ENCODE results near the gene EGLN1.

EGLN1 gene

DNA sequence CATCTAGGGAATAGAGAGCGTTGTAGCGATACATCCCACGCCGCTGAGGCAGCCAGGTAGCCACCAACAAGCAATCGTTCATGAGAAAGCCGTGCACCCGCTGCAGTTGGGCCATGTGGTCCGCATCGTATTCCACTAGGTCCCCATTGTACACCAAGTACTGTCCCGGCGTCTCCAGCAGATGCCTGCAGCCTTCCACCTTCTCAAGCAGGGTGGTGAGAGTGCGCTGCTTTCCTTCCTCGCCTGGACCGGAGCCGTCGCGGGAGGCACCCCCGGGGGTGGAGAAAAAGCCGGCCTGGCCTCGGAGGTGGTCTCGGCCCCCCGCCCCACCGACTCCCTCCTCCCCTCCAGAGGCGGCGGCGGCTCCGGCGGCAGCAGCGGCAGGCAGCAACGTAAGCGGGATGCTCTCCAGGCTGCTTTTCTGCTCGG lies 85.0 kb downstream of the EGLN1 start:
- TF ChIP-seq GATA2 (IDR thresholded peaks at IDR 0.05; ENCODE audit: low read depth, low read length): no peak
- no peak for TF ChIP-seq GATA3 (IDR thresholded peaks at IDR 0.05; ENCODE audit: low read depth, low read length)

DNA sequence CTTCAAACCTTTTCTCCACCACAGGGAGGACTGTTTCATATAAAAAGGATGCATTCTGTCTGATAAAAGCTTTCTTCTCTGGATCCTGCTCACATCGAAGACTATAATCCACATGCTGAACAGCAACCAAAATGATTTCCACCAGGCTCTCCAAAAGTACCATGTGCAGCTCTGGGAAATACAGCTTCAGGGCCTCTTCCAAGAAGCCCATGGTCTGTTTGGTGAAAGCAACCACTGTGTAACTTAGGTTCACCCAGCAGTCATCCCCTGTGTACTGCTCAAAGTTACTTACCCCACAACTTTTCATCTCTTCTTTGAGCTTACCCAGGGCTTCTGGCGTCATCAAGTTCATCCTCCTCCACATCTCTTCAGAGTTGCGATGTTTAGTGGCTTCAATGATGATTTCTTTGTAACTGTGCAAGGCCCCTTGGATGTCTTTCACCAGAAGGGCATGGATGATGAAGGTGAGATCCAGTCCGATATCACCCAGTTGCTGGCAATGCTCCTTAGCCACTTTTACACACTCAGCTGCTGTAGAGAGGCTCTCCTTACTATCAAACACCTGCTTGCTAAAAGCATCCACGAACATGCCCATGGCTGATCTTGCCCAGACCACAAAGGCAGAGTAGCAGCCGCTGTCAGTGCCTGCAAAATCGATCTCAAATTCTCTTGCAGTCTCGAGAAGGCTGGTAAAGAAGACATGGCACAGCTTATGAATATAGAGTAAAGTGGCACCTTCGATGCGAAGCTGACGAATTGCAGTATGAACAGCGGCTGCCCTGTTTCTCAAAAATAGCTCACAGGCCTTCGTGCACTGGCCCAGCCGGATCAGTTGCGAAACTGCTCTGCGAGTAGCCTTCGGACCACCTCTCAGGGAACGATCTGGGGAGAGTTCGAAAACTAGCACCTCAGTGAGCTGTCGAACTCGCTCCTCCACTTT lies 86.2 kb downstream of the EGLN1 start:
- no peak for TF ChIP-seq GATA3 (IDR thresholded peaks at IDR 0.05; ENCODE audit: low read depth, low read length)
- no peak for TF ChIP-seq GATA2 (IDR thresholded peaks at IDR 0.05; ENCODE audit: low read depth, low read length)

GRCh38 chr1:231334952-231335351 lies 87.1 kb downstream of the EGLN1 start:
- TF ChIP-seq GATA2 (IDR thresholded peaks at IDR 0.05; ENCODE audit: low read depth, low read length): no peak
- no peak for TF ChIP-seq GATA3 (IDR thresholded peaks at IDR 0.05; ENCODE audit: low read depth, low read length)

GRCh38 chr1:231334079-231334666 lies 87.9 kb downstream of the EGLN1 start:
- no peak for TF ChIP-seq GATA2 (IDR thresholded peaks at IDR 0.05; ENCODE audit: low read depth, low read length)
- no peak for TF ChIP-seq GATA3 (IDR thresholded peaks at IDR 0.05; ENCODE audit: low read depth, low read length)

DNA sequence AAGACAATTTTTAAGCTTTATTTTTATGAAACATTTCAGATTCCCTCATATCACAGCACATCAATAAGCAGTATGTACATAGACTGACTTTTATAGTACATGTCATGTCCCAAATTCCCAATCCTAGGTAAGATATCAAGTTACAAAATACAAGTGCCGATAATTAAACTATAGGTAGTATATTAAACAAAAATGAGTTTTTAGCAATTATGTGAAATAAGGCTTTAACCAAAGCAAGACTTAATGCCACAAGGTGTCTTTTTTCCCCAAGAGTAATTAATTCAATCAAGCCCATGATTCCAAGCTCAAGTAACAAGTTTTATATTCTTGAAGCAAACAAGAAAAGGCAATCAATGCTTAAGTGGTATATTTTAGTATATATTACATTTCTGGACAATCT lies 89.3 kb downstream of the EGLN1 start:
- TF ChIP-seq GATA2 (IDR thresholded peaks at IDR 0.05; ENCODE audit: low read depth, low read length): no peak
- TF ChIP-seq GATA3 (IDR thresholded peaks at IDR 0.05; ENCODE audit: low read depth, low read length): no peak

DNA sequence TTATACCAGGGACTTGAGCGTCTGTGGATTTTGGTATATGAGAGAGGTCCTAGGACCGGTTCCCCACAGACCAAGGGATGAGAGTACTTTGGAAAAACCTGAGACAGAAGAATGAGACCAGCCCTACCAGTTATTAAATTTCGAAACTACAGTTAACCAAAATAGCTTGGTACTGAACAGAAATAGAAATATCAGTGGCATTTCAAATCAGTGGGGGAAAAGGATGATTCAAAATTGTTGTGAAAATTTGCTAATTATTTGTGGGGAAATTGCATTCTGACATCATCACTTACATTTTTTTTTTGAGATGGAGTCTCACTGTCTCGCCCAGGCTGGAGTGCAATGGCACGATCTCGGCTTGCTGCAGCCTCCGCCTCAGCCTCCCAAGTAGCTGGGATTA lies 92.6 kb downstream of the EGLN1 start:
- TF ChIP-seq GATA3 (IDR thresholded peaks at IDR 0.05; ENCODE audit: low read depth, low read length) (no peak), GATA2 (IDR thresholded peaks at IDR 0.05; ENCODE audit: low read depth, low read length) (no peak)

GRCh38 chr1:231327617-231328016 lies 94.5 kb downstream of the EGLN1 start:
- no peak for TF ChIP-seq GATA3 (IDR thresholded peaks at IDR 0.05; ENCODE audit: low read depth, low read length)
- TF ChIP-seq GATA2 (IDR thresholded peaks at IDR 0.05; ENCODE audit: low read depth, low read length): no peak

DNA sequence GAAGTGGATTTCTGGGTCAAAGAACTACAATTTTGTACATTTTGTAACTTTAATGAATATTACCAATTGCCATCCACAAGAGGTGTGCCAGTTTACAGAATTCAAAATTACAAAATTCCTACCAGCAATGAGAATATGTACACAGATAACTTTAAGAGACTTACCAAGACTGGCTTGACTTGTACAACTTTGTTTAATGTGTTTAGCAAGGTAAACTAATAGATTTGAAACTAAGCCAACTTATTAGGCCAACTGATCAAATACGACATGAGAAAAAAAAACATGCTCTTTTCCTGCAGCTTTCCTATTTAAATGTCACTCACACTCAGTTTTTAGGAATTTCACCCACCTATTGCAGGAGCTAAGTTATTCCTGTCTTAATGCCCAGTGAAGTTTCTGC lies 95.8 kb downstream of the EGLN1 start:
- TF ChIP-seq GATA2 (IDR thresholded peaks at IDR 0.05; ENCODE audit: low read depth, low read length) (no peak), GATA3 (IDR thresholded peaks at IDR 0.05; ENCODE audit: low read depth, low read length) (no peak)

DNA sequence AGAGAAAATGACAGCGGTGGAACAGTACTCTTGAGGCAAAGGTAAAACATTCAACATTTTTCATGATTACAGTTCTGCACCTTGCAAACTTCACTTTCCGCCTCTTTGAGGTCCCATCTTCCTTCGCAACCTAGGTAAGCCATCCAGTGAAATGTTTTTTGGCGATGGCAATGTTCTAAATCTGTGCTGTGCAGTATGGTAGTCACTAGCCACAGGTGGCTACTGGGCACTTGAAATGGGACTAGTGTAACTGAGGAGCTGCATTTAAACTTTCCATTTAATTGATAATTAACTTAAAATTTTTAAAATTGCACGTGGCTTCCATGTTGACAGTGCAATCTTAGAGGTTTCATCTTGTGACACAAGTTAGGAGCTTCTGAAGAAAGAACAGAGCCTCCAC lies 97.4 kb downstream of the EGLN1 start:
- TF ChIP-seq GATA2 (IDR thresholded peaks at IDR 0.05; ENCODE audit: low read depth, low read length) (no peak), GATA3 (IDR thresholded peaks at IDR 0.05; ENCODE audit: low read depth, low read length) (no peak)

DNA sequence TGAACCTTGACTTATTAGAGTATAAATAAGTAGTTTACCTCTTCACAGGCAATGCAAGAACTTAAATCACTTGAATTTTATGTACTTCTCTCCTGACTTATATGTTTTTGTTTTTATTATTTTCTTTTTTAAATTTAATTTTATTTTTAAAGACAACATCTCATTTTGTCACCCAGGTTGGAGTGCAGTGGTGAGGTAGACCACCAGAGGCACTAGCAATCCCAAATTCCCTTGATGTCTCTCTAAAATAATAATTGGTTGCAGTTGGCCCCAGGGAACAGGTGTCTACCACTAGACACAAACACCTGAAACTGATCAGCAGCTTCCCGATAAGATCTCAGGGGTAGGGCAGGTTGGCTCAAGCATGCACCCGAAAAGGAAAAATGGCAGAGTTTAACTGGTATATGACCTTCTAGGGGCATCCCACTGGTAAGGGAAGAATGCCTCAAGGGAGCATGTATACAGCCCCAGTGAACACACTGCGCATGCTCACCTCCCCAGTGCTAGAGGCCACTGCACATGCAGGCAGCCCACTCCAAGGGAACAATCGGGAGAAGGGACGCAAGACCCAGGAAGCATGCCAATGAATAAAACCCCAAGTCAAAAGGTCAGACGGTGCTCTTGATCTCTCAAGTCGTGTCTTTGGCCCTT lies 99.1 kb downstream of the EGLN1 start:
- TF ChIP-seq GATA3 (IDR thresholded peaks at IDR 0.05; ENCODE audit: low read depth, low read length) (no peak), GATA2 (IDR thresholded peaks at IDR 0.05; ENCODE audit: low read depth, low read length) (no peak)

DNA sequence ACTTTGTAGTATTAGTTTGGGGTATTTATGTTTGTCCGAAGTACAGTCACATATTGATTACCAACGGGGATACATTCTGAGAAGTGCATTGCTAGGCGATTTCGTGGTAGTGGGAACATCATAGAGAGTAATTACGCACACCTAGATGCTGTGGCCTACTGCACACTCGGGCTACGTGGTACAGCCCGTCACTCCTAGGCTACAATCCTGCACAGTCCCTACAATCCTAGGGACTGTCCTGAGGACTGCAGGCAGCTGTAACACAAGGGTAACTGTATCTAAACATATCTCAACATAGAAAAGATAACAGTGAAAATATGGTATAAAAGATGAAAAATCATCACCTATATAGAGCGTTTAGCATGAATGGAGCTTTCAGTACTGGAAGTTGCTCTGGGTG lies 103.0 kb downstream of the EGLN1 start:
- TF ChIP-seq GATA2 (IDR thresholded peaks at IDR 0.05; ENCODE audit: low read depth, low read length) (no peak), GATA3 (IDR thresholded peaks at IDR 0.05; ENCODE audit: low read depth, low read length) (no peak)

DNA sequence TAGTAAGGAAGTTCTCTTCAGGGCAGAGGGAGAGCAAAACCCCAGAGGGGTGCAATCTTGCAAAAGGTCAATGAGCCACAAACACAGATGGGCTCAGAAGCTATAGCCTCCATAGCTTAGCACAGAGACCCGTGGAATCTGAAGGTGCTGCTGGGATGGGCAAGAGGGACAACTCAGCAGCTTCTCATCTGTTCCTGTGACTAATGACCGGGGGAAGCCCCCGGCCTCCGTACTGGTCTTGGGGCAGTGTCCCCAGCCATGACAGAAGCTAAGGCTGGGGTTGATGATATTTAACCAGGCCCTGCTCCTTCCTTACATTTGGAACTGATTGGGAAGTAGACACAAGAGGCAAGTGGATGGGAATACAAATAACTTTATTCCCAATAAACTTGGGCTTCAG lies 103.5 kb downstream of the EGLN1 start:
- TF ChIP-seq GATA2 (IDR thresholded peaks at IDR 0.05; ENCODE audit: low read depth, low read length): no peak
- TF ChIP-seq GATA3 (IDR thresholded peaks at IDR 0.05; ENCODE audit: low read depth, low read length): no peak

DNA sequence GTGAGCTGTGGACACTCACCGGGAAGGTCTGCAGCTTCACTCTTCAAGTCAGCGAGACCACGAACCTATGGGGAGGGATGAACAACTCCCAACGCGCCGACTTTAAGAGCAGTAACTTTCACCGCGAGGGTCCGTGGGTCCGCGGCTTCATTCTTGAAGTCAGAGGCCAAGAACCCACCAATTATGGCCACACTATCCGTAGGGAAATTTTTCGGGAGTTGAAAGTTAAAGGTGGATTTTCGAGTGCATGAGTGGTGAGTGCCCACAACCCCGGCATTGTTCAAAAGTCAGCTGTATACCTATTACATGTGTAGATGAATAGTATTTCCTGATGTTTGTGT lies 104.1 kb downstream of the EGLN1 start:
- no peak for TF ChIP-seq GATA3 (IDR thresholded peaks at IDR 0.05; ENCODE audit: low read depth, low read length)
- TF ChIP-seq GATA2 (IDR thresholded peaks at IDR 0.05; ENCODE audit: low read depth, low read length): no peak

DNA sequence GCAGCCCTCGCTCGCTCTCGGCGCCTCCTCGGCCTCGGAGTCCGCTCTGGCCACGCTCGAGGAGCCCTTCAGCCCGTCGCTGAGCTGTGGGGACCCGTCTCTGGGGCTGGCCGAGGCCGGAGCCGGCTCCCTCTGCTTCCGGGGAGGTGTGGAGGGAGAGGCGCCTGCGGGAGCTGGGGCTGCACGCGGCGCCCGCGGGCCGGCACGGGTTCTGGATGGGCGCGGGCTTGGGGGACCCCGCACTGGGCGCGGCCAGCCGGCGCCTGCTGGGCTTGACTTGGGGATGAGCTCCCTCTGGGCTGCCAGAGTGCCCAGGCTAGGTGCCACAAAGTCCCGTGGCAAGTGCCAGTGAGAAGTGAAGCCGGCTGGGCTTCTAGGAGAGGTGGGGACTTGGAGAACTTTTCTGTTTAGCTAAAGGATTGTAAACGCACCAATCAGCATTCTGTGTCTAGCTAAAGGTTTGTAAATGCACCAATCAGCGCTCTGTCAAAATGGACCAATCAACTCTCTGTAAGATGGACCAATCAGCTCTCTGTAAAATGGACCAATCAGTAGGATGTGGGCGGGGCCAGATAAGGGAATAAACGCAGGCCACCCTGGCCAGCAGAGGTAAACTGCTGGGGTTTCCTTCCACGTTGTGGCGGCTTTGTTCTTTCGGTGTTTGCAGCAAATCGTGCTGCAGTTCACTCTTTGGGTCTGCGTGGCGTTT lies 104.6 kb downstream of the EGLN1 start:
- no peak for TF ChIP-seq GATA2 (IDR thresholded peaks at IDR 0.05; ENCODE audit: low read depth, low read length)
- no peak for TF ChIP-seq GATA3 (IDR thresholded peaks at IDR 0.05; ENCODE audit: low read depth, low read length)

Measured in SH-SY5Y (cell line).